ENCODE data around the gene LRRN4CL. TPM values are rescaled to one million over a fixed set of nuclear protein-coding genes. Genes with fewer than 3 reads are reported as not detected.
"Not testable (repeated sequence)": the region's sequence is repeated elsewhere in the genome, so short reads cannot be mapped to it uniquely, and the experiment has no call there.

LRRN4CL gene
- total RNA-seq, 8 experiments from 2014 or later: 0.33 to 9.3 (median 0.49) TPM

DNA sequence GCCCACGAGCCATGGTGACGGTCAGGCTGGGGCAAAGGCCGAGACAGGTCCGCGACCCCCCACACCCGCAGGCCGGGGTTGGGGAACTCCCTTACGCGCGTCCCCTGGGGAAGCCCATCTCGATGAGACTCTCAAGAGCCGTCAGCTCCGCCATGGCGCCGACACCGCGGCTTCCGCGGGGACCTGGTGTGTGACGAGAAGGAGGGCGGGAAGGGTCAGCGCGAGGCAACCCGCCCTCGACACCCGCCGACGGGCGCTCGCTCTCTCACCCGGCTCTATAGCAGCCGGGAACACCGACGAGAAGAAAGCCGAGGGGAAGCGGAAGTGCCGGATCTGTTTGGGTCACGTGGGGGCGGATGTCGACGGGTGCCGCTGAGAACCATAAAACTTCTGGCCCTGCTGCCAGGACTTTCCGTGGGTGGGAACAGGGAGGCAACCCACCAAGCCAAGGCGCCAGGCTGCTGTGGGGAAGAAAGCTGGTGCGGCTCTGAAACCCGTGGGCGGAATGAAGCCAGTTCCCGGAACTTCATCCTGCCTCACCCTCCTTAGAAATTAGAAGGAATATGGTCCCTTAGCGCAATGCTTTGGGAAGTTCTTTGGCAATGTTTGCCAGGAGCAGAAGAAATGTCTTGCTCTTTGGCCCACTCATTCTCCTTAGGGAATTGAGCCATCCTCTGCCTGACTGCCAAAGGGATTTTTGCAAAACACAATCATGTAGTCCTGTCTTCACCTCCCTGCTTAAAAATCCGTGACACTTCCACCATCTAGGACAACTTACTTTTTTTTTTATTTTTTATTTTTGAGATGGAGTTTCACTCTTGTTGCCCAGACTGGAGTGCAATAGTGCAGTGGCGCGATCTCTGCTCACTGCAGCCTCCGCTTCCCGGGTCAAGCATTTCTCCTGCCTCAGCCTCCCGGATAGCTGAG, 10.3 kb downstream of the LRRN4CL start, which contains the start of gene UBXN1:
Gene UBXN1, minus strand, starts transcription at position 304 of the 927 bp plus-strand sequence. Its CDS starts 150 bp downstream, at position 154.
- Histone ChIP-seq H3K27ac (peak within 1 kb of the TSS; percentile 62 to 71), H3K4me3 (peak within 1 kb of the TSS; percentile 71 to 100 (median 98)), H3K4me1 (replicated peaks in 1 of 2) (peaks cover 10 to 12% of the 10 kb centered on the region in 2 donors)
- in situ Hi-C loops (cut with MboI; ENCODE audit: low pct_unique_long_range_greater_than_20kb in 2 of 9, low sequenced_read_pairs in 9 of 9, unreplicated experiment in 9 of 9): no loop called here
- peak; percentile 77 to 92 (median 90) for ATAC-seq (replicated peaks in 6 of 8)
- WGBS, 10 experiments: 0 to 90% (median 16%) methylated on average over 2 to 31 of the region's 55 CpGs

DNA sequence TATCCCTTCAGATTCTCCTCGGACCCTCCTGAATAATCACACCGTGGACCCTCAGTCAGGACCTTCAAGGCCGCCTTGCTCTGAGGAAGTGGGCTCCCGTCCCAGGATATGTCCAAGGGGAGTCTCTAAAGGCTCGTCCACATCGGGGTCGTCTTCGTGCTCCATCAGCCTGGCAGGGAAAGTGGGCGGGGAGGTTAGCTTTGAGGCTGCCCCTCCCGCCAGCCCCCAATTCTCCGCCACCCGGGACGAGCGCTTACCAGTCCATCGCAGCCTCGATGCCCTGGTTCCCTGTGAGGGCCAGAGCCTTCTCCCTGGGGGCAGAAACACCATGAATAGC, 10.9 kb downstream of the LRRN4CL start:
- in situ Hi-C loops (cut with MboI; ENCODE audit: low pct_unique_long_range_greater_than_20kb in 2 of 9, low sequenced_read_pairs in 9 of 9, unreplicated experiment in 9 of 9): no loop called here
- Histone ChIP-seq H3K4me3 (peak overlapping the region; percentile 71 to 100 (median 98)), H3K4me1 (replicated peaks in 1 of 2) (peaks cover 10 to 12% of the 10 kb centered on the region in 2 donors), H3K27ac (peak overlapping the region; percentile 62 to 71)
- peak in 1 of 8 experiments; percentile 2 for ATAC-seq (replicated peaks in 6 of 8)
- WGBS, 10 experiments: 0 to 8% (median 2%) methylated on average over 1 to 7 of the region's 16 CpGs; no CpG with 5 or more reads in 6 of the 10 experiments

DNA sequence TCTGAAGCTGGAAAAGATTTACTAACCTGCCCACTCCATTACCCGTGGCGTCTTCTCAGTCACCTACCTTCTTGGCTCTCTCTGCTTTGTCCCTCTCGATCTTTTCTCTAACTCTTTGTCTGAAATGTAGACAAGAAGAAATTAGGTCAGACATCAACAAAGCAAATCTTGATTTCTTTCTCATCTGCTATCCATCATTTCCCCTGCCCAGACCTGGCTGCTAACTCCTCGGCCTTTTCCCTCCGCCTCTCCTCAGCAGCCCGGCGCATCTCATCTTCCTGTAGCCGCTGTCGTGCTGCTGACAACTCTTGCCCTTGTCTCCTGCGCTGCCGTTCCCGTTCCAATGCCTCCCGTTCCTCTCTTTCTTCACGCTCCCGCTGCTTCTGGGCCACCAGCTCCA, 11.6 kb downstream of the LRRN4CL start:
- peaks cover 14 to 15% of the 10 kb centered on the region in 2 donors for H3K4me1 ChIP-seq (replicated peaks in 1 of 2)
- no peak overlapping the region for H3K27ac ChIP-seq
- H3K4me3 ChIP-seq: peak overlapping the region in 3 of 5 donors; percentile 71 to 100 (median 99)
- no peak for ATAC-seq (replicated peaks in 6 of 8)
- in situ Hi-C loops (cut with MboI; ENCODE audit: low pct_unique_long_range_greater_than_20kb in 2 of 9, low sequenced_read_pairs in 9 of 9, unreplicated experiment in 9 of 9): no loop called here
- WGBS, 10 experiments: 58 to 96% (median 82%) methylated on average over 4 to 15 of the region's 15 CpGs; no CpG with 5 or more reads in 2 of the 10 experiments

DNA sequence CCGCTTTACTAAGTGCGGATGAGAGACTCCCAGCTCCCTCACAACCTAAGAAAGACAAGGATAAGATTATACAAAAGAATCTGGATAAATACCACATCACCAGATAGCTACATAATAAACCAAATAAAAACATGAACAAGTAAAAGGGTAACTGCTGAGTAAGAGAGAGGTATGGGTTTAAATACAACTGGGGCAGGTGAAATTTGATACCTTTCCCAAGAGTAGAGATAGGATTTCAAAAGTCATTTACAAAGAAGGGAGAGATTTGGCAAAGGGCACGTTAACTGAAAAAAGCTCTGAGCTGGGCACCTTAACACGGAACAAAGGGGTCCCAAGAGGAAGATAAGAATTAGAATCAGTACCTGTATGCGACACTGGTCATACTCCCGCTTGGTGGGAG, 12.2 kb downstream of the LRRN4CL start:
- no peak overlapping the region for H3K4me3 ChIP-seq
- H3K27ac ChIP-seq: no peak overlapping the region
- in situ Hi-C loops (cut with MboI; ENCODE audit: low pct_unique_long_range_greater_than_20kb in 2 of 9, low sequenced_read_pairs in 9 of 9, unreplicated experiment in 9 of 9): no loop called here
- peaks cover 16 to 18% of the 10 kb centered on the region in 2 donors for H3K4me1 ChIP-seq (replicated peaks in 1 of 2)
- 56 to 100% (median 81%) methylated on average over 2 to 6 of the region's 6 CpGs; no CpG with 5 or more reads in 3 of the 10 experiments for WGBS, 10 experiments
- no peak for ATAC-seq (replicated peaks in 6 of 8)

DNA sequence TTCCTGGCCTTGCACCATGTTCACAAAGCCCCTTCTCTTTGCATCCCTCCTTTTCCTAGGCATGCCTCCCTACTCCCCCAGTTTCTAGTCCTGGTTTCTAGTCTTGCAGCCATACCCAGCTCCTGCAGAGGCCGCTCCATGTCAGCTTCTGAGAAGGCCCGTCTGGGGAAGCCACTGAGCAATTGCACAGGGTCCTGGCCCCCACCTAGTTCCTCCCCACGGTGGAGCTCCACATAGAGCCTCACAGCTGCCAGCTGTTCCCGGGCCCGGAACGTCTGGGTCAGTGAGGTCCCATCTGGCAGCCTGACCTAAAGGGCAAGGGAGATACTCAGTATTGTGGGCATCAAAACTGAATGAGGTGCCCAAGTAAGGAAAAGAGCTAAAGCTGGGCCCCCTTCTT, 12.6 kb downstream of the LRRN4CL start:
- Histone ChIP-seq H3K27ac (no peak overlapping the region), H3K4me3 (no peak overlapping the region), H3K4me1 (replicated peaks in 1 of 2) (peaks cover 16 to 18% of the 10 kb centered on the region in 2 donors)
- no peak for ATAC-seq (replicated peaks in 6 of 8)
- in situ Hi-C loops (cut with MboI; ENCODE audit: low pct_unique_long_range_greater_than_20kb in 2 of 9, low sequenced_read_pairs in 9 of 9, unreplicated experiment in 9 of 9): no loop called here
- 0 to 48% (median 38%) methylated on average over 2 of the region's 6 CpGs; no CpG with 5 or more reads in 7 of the 10 experiments for WGBS, 10 experiments

DNA sequence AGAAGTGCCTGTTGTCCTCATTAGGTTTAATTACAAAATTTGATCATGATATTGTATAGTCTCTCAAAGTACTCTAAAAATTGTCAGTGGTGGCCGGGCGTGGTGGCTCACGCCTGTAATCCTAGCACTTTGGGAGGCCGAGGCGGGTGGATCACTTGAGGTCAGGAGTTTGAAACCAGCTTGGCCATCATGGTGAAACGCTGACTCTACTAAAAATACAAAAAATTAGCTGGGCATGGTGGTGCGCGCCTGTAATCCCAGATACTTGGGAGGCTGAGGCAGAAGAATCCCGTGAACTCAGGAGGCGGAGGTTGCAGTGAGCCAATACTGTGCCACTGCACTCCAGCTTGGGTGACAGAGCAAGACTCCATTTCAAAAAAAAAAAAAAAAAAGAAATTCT, 13.9 kb downstream of the LRRN4CL start:
- ATAC-seq (replicated peaks in 6 of 8); in situ Hi-C loops (cut with MboI; ENCODE audit: low pct_unique_long_range_greater_than_20kb in 2 of 9, low sequenced_read_pairs in 9 of 9, unreplicated experiment in 9 of 9); H3K4me3 ChIP-seq; H3K27ac ChIP-seq: not testable (repeated sequence)
- H3K4me1 ChIP-seq (replicated peaks in 1 of 2): peaks cover 20 to 23% of the 10 kb centered on the region in 2 donors
- 60 to 100% (median 98%) methylated on average over 1 to 10 of the region's 10 CpGs; no CpG with 5 or more reads in 2 of the 10 experiments for WGBS, 10 experiments

DNA sequence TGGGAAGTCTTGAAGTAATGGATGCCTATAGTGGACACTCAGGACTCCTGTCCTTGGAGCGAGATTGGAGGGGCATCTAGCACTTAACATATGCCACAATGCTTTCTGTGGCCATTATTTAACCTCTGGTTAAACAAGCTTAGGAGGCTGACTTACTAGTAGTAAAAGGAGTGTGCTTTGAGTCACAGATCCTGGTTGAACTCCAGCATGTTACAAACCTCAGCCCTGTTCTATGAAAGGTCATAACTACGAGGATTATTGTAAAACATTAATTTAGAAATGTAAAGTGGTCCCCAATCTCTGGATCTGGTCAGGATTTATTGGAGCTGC, 16.2 kb downstream of the LRRN4CL start:
- Histone ChIP-seq H3K4me3 (no peak overlapping the region), H3K4me1 (replicated peaks in 1 of 2) (peaks cover 16 to 17% of the 10 kb centered on the region in 2 donors), H3K27ac (no peak overlapping the region)
- in situ Hi-C loops (cut with MboI; ENCODE audit: low pct_unique_long_range_greater_than_20kb in 2 of 9, low sequenced_read_pairs in 9 of 9, unreplicated experiment in 9 of 9): no loop called here
- WGBS, 10 experiments: 0 to 100% (median 89%) methylated on average over 1 to 2 of the region's 2 CpGs; no CpG with 5 or more reads in 2 of the 10 experiments
- ATAC-seq (replicated peaks in 6 of 8): no peak

DNA sequence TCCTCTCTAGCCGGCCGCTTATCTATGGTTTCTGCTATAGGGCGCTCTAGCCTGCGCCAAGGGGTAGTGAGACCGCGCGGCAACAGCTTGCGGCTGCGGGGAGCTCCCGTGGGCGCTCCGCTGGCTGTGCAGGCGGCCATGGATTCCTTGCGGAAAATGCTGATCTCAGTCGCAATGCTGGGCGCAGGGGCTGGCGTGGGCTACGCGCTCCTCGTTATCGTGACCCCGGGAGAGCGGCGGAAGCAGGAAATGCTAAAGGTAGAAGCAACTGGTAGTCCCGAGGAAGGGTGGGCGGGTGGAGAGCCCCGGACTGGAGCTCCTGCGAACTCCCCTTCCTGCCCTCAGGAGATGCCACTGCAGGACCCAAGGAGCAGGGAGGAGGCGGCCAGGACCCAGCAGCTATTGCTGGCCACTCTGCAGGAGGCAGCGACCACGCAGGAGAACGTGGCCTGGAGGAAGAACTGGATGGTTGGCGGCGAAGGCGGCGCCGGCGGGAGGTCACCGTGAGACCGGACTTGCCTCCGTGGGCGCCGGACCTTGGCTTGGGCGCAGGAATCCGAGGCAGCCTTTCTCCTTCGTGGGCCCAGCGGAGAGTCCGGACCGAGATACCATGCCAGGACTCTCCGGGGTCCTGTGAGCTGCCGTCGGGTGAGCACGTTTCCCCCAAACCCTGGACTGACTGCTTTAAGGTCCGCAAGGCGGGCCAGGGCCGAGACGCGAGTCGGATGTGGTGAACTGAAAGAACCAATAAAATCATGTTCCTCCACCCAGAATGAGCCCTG, 17.5 kb downstream of the LRRN4CL start, which contains the start of the genes LBHD1 and UQCC3:
Gene LBHD1, minus strand, starts transcription at position 660 of the 782 bp plus-strand sequence. CDS start 2,236 bp downstream, outside the sequence.
Gene UQCC3, plus strand, starts transcription at position 66 of the 782 bp plus-strand sequence. Its CDS starts 73 bp downstream, at position 139.
- peak within 1 kb of the TSS; percentile 81 to 88 for H3K27ac ChIP-seq
- in situ Hi-C loops (cut with MboI; ENCODE audit: low pct_unique_long_range_greater_than_20kb in 2 of 9, low sequenced_read_pairs in 9 of 9, unreplicated experiment in 9 of 9): no loop called here
- peak; percentile 67 to 93 (median 90) for ATAC-seq (replicated peaks in 6 of 8)
- H3K4me1 ChIP-seq (replicated peaks in 1 of 2): peaks cover 14 to 20% of the 10 kb centered on the region in 2 donors
- WGBS, 10 experiments: 0 to 13% (median 0%) methylated on average over 1 to 22 of the region's 59 CpGs; no CpG with 5 or more reads in 2 of the 10 experiments
- H3K4me3 ChIP-seq: peak within 1 kb of the TSS; percentile 45 to 75 (median 66)

DNA sequence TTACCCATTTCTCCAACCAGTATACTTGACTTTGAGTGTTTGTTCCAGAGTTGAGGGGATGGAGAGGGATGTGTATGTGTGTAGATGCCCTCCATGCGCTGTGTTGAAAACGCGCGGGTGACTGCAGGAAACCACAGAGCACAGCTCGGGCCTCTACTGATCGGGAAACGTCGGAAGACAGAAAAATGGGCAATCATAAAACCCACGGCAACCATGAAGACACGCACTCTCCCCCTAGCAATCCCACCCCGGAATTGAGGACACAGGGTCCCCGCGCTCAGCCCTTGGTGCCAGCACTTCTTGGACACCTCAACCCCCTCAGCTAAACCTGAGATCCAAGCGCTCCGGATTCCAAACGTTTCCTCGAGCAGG, 18.1 kb downstream of the LRRN4CL start:
- Histone ChIP-seq H3K4me3 (peak overlapping the region; percentile 45 to 75 (median 66)), H3K27ac (peak overlapping the region; percentile 81 to 88), H3K4me1 (replicated peaks in 1 of 2) (peaks cover 20 to 26% of the 10 kb centered on the region in 2 donors)
- in situ Hi-C loops (cut with MboI; ENCODE audit: low pct_unique_long_range_greater_than_20kb in 2 of 9, low sequenced_read_pairs in 9 of 9, unreplicated experiment in 9 of 9): no loop called here
- ATAC-seq (replicated peaks in 6 of 8): peak; percentile 6 to 45 (median 34)
- WGBS, 10 experiments: 0 to 4% (median 1%) methylated on average over 4 to 12 of the region's 17 CpGs; no CpG with 5 or more reads in 6 of the 10 experiments

DNA sequence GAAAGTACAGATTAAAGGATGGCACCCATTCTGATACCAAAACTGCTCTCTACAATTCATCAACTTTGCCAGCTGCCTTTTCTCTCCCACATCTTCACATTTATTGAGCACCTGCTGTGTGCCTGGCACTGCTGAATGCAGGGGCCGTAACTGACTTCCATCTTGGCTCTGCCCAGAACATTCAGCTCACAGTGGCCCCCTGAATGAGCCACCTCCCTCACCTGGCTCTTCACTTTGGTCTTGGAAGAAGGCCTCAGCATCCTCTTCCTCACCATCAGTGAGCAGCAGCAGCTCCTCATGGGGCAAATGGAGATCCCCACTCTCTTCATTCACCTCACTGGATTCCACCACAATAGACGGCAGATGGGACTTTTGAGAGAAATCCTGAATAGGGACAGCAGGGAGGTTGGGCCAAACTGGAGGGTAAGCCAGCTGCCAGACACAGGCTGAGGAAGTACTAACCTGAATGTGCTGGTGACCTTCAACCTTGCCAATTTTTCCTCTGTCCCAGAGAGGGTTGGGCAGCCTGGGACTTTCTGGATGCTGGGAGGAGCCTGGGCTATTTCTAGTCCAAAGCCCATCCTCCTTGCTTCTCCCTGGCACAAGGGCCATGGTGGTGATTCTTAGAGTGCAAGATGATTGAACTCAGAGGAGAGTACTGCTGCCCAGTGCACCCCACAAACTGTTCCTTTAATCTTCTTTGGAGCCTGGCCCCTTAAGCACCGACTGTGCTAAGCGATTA, 19.7 kb downstream of the LRRN4CL start:
- H3K4me1 ChIP-seq (replicated peaks in 1 of 2): peaks cover 20 to 27% of the 10 kb centered on the region in 2 donors
- in situ Hi-C loops (cut with MboI; ENCODE audit: low pct_unique_long_range_greater_than_20kb in 2 of 9, low sequenced_read_pairs in 9 of 9, unreplicated experiment in 9 of 9): no loop called here
- WGBS, 10 experiments: 50 to 100% (median 69%) methylated on average over 1 to 3 of the region's 4 CpGs; no CpG with 5 or more reads in 2 of the 10 experiments
- H3K27ac ChIP-seq: no peak overlapping the region
- no peak for ATAC-seq (replicated peaks in 6 of 8)
- no peak overlapping the region for H3K4me3 ChIP-seq

DNA sequence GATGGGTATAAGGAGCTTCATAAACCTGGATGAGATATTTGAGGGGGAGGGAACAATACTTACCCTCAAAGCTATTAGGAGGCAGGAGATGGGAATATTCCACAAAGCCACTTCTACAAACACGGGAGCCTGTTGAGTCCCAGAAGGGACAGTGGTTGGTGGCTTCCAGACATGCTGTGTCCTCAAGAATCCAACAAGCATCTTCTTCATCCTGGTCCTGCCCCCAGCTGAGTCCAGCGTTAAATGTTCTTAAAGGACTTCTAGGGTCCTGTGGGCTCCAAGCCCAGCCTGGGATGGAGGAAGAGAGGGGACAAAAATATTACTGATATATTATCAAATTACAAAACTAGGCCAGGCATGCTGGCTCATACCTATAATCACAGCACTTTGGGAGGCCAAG, 21.9 kb downstream of the LRRN4CL start:
- Histone ChIP-seq H3K4me3 (no peak overlapping the region), H3K27ac (no peak overlapping the region), H3K4me1 (replicated peaks in 1 of 2) (peaks cover 19 to 21% of the 10 kb centered on the region in 2 donors)
- in situ Hi-C loops (cut with MboI; ENCODE audit: low pct_unique_long_range_greater_than_20kb in 2 of 9, low sequenced_read_pairs in 9 of 9, unreplicated experiment in 9 of 9): no loop called here
- 67 to 100% (median 100%) methylated on average over 1 to 2 of the region's 2 CpGs; no CpG with 5 or more reads in 5 of the 10 experiments for WGBS, 10 experiments
- ATAC-seq (replicated peaks in 6 of 8): no peak
